NT2/D1 (cell line): ENCODE results near the gene CYTL1.

Experiments used
- YY1 ChIP-seq: IDR thresholded peaks from 2 replicates; pipeline ENCODE4 v1.6.1; 2011; ENCODE audit not compliant: insufficient read length, insufficient read depth
- ZNF274 ChIP-seq: IDR thresholded peaks from 2 replicates; pipeline ENCODE4 v1.6.1; 2011; ENCODE audit warnings: mild to moderate bottlenecking, low read depth, low read length

- TF ChIP-seq YY1 (no peak), ZNF274 (no peak)
Observed at GRCh38 chr4:5026371-5026770, 7.1 kb upstream of the CYTL1 start.
